HG03571 (cell line): ENCODE results near the gene SH2D1A.
"Not testable (repeated sequence)": the region's sequence is repeated elsewhere in the genome, so short reads cannot be mapped to it uniquely, and the experiment has no call there.

Experiments used
- ATAC-seq: cut with Tn5 transposase; IDR thresholded peaks from one replicate; pipeline ENCODE4 v1.9.1; 2021; ENCODE audit not compliant: unreplicated experiment

SH2D1A gene

GRCh38 chrX:124346117-124346876 is at the start of gene SH2D1A:
SH2D1A (plus strand) TSS chrX:124346563; CDS start chrX:124346643, 80 bp downstream.
- no peak for ATAC-seq

GRCh38 chrX:124299323-124299722 is 47.0 kb upstream of the SH2D1A start:
- ATAC-seq = not testable (repeated sequence)

GRCh38 chrX:124300405-124300804 is 46.0 kb upstream of the SH2D1A start:
- no peak for ATAC-seq

GRCh38 chrX:124307253-124307907 is 39.0 kb upstream of the SH2D1A start:
- ATAC-seq = no peak

- ATAC-seq = no peak
Observed at GRCh38 chrX:124325732-124326131, 20.6 kb upstream of the SH2D1A start.

GRCh38 chrX:124328765-124329164 is 17.6 kb upstream of the SH2D1A start:
- ATAC-seq = no peak

GRCh38 chrX:124332481-124333424 is 13.6 kb upstream of the SH2D1A start, which contains the start of gene TEX13D:
TEX13D (plus strand) TSS chrX:124332660; CDS start chrX:124332918, 258 bp downstream.
- ATAC-seq = no peak

- peak; percentile 69 for ATAC-seq
Observed at GRCh38 chrX:124333862-124334261, 12.5 kb upstream of the SH2D1A start.

GRCh38 chrX:124334555-124334954 is 11.8 kb upstream of the SH2D1A start:
- not testable (repeated sequence) for ATAC-seq

- ATAC-seq = no peak
Observed at GRCh38 chrX:124335598-124335997, 10.8 kb upstream of the SH2D1A start.

- no peak for ATAC-seq
Observed at GRCh38 chrX:124337916-124338315, 8.4 kb upstream of the SH2D1A start.

GRCh38 chrX:124338733-124339514 is 7.4 kb upstream of the SH2D1A start:
- ATAC-seq = no peak

- no peak for ATAC-seq
Observed at GRCh38 chrX:124341396-124342132, 4.8 kb upstream of the SH2D1A start.

- ATAC-seq = no peak
Observed at GRCh38 chrX:124342174-124342867, 4.0 kb upstream of the SH2D1A start.

- no peak for ATAC-seq
Observed at GRCh38 chrX:124343016-124343415, 3.3 kb upstream of the SH2D1A start.

- no peak for ATAC-seq
Observed at GRCh38 chrX:124344246-124344645, 2.1 kb upstream of the SH2D1A start.

GRCh38 chrX:124346877-124347241 is 496 bp downstream of the SH2D1A start:
- no peak for ATAC-seq

GRCh38 chrX:124347242-124347641 is 879 bp downstream of the SH2D1A start:
- no peak for ATAC-seq

GRCh38 chrX:124348182-124348581 is 1.8 kb downstream of the SH2D1A start:
- ATAC-seq = no peak
